ENCODE data around the gene SUGCT.
A peak's percentile ranks its signal among the peaks of the same experiment; 100 is the strongest.
"Not testable (repeated sequence)": the region's sequence is repeated elsewhere in the genome, so short reads cannot be mapped to it uniquely, and the experiment has no call there.

SUGCT gene

DNA sequence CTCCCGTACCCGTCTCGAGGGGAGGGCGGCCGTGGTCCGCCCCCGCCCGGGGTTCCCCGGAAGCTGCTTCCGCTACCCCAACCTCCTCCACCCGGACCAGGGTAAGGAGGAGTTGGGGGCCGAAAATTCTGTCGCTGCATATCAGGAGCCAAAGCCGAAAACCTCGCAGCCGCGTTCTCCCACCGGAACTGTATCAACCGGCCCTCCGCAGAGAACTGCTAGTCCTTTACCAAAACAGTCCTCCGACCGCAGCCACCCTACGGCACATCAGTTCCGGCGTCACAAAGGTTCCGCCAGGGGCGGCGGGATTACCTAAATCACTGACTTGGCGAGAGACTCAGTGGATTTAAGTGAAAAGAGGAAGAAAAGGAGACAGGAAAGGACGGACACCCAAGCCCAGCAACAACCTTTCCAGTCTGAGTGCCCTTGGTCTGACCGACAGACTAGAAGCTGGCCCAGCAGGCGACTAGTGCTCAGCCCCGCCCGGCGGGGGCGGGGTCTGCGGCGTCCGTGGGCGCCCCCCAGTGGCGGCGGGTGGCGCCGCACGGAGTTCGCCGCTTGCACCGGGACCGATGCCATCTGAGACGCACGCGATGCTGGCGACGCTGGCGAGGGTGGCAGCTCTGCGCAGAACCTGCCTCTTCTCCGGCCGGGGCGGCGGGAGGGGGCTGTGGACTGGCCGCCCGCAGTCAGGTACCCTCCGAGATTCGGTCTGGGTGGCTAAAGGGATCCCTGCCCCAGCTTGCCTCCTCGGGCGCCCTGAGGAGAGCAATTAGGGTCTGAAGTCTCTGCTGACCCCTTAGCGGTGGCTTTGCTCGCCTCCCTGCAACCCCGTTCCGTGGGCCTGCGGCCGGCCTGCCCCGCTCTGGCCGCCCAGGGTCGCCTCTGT lies at the start of gene SUGCT, which contains the start of gene MPLKIP:
SUGCT (plus strand) TSS at position 578 of the 889 bp plus-strand sequence.
MPLKIP (minus strand) TSS at position 195 of the 889 bp plus-strand sequence; CDS start at position 140, 55 bp downstream.
- DNase-seq (ENCODE audit: low spot score), result peak; percentile 96

DNA sequence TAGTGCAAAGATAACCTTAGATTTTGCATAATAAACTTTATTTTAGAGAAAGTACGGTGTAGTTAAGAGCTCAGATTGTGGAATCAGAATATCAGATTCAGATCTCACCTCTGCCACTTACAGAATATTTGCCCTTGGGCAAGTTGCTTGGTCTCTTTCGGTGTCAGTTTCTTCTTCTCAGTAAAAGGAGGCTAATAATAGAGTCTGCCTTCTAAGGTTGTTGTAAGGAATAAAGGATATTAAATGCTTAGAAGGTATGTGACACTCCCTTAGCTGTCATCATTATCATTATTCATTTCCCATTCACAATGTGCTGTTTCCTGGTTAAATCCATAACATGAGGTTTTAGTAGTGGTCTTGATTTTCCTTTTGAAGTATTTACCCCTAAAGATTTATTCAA lies 42.6 kb upstream of the SUGCT start:
- DNase-seq (ENCODE audit: low spot score), result no peak

DNA sequence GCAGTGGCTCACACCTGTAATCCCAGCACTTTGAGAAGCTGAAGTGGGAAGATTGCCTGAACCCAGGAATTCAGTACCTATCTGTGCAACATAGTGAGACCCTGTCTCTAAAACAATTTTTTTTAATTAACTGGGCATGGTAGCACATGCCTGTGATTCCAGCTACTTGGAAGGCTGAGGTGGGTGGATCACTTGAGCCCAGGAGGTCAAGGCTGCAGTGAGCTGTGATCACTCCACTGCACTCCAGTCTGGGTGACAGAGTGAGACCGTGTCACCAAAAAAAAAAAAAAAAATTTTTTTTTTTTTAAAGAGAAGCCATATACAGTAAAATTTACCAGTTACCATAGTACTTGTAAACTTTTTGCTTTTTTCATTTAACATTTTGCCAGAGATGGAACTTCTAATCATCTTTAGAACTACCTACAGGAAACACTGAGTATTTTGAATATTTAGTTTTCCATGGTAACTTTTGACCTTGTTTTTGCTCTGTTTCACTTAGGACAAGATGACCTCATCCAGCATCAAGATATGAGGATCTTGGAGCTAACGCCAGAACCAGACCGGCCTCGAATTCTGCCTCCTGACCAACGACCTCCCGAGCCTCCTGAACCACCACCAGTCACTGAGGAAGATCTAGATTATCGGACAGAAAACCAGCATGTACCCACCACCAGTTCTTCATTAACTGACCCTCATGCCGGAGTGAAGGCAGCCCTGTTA lies 41.0 kb upstream of the SUGCT start:
- DNase-seq (ENCODE audit: low spot score), result no peak

DNA sequence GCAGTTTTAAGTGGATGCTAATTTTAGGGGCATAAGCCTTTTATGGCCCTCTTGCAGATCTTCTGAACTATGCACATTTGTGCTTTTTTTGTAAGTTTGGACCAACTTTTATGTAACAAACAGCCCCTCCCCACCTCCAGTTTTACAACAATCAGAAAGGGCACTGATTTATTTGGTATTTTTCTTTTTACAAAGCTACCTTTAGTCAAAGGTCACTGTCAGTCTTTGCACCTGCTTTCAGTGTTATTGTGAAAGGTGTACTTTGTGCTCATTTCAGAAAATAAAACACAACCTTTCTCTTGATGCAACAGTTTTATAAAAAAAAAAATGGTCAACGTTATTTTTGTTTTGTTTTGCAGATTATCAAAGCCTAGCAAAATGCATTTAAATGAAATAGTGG lies 39.6 kb upstream of the SUGCT start:
- no peak for DNase-seq (ENCODE audit: low spot score)

DNA sequence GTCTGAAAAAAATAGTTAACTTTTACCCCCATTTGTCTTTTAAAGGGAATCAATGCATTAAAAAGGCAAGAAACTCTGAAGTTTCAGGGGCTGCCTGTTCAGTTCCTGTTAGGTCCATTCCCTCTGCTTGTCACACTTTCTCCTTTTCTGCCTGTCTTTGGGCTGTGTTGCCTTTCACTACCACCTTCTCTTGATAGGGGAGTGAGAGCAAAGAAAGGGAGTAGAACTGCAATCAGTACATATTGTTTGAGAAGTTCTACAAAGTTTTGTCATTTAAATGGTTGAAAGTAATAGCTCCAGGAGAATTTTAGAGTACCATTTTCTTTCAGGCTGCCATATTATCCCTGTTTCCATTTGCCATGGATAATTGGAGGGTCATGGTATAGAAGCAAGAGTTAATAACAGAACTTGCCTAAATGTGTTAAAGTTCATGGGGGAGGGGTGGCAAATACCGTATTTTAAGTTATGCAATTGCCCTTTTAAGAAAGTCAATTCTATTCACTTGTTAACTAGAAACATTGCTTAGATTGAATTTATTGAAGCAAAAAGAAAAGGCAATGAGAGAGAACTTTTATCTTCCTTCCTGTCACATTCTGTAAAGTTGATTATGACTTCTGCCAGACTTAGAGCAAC lies 39.0 kb upstream of the SUGCT start:
- no peak for DNase-seq (ENCODE audit: low spot score)

DNA sequence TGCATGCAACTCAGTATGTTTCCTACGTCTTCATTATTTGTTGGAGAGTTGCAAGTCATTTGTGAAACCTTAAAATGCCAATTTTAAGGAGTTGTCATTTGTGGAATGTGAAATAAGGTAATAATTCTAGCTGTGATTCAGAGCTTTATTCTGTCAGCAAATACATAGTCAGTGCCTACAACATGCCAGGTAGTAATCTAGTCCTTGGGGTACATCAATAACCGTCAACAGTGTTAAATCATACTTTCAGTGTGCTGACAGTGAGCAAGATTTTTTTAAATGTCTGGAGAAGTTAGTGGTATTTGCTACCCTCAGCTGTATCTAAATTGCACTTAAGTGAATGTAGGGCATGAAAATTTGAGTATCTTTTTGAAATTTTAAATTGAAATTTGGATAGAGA lies 37.1 kb upstream of the SUGCT start:
- no peak for DNase-seq (ENCODE audit: low spot score)

DNA sequence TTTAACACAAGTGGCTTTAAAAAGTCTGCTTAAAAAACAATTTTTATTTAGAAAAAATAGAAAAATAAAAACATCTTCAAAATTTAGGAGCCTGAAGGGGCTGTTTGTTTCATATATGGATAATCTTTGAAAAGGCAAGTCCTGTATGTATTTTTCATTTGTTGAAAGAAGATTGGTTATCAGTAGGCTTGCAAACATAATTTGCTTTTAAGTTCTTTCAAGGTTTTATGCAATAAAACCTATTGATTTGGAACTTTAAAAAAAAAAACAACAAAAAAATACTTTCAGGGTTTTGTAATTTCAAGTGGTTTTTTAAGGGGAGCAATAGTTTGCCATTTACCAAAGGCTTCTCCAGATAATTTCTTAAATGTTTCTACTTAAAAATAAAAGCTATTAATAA lies 36.0 kb upstream of the SUGCT start:
- no peak for DNase-seq (ENCODE audit: low spot score)

DNA sequence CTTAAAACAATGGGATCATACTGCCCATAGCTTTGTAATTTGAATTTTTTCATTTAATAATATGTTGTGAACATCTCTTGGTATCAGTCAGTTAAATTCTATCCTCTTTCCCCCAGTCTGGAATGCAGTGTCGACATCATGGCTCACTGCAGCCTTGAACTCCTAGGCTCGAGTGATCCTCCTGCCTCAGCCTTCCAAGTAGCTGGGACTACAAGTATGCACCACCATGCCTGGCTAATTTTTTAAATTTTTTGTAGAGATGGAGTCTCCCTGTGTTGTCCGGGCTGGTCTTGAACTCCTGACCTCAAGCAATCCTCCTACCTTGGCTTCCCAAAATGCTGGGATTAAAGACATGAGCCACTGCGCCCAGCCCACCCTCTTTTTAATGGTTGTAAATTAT lies 35.0 kb upstream of the SUGCT start:
- DNase-seq (ENCODE audit: low spot score), result no peak

DNA sequence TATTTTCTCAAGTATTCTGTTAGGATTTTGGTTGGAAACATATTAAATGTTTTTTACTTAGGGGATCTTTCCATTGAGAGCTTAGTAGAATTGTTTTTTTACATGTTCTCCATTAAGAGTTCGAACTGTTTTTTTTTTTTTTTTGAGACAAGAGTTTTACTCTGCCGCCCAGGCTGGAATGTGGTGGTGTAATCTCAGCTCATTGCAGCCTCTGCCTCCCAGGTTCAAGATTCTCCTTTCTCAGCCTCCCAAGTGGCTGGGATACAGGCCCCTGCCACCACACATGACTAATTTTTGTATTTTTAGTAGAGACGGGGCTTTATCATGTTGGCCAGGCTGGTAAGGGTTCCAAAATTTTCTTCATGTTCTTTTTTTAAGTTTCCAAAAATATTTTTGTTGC lies 33.6 kb upstream of the SUGCT start:
- DNase-seq (ENCODE audit: low spot score), result no peak

DNA sequence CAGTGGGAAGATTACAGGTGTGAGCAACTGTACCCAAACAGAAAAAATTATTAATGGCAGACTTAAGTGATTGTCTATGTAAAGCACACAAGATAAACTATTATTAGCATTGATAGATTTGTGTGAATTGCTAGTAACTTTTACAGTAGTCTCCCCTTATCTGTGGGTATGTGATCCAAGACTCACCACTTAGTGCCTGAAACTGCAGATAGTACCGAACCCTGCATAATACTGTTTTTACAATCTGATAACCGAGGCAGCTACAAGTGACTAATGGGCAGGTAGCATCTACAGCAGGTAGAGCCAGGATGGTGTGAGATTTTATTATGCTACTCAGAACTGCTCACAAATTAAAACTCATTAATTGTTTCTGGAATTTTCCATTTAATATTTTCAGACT lies 31.9 kb upstream of the SUGCT start:
- no peak for DNase-seq (ENCODE audit: low spot score)

DNA sequence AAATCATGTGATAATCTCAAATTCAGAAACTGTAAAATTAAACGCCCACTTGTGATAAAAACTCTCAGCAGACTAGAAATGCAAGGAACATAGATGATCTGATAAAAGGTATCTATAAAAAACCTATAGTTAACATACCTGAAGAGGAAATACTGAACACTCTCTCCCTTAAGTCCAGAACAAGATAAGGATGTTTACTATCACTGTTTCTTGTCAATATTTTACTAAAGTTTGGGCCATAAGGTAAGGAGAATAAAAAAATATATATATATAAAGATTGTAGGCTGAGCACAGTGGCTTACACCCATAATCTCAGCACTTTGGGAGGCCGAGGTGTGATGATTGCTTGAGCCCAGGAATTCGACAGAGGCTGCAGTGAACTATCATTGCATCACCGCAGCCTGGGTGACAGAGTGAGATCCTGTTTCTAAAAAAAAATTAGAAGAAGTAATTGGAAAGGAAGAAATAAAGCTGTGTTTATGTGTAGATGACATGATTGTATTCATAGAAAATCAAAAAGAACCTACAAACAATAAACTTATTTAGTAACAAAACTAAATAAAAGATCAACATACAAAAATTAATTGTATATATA lies 28.8 kb upstream of the SUGCT start:
- peak; percentile 4 for DNase-seq (ENCODE audit: low spot score)

DNA sequence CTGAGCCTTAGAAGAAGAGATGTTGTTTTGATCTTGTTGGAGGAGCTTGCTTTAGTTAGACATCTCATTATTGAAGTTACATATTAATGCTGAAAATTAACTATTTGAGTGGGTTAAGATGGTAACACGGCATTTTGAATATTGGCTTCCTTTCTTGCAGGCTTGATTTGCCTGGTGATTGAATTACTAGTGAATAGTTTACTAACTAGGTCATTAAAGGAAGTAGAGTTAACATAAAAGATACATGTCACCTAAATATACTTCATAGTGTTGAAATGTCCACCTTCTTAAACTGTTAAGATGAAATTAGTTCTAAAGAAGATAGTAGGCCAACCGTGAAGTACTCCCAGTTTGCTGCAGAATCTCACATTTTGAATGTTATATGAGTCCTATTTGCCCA lies 18.9 kb upstream of the SUGCT start:
- DNase-seq (ENCODE audit: low spot score), result no peak

DNA sequence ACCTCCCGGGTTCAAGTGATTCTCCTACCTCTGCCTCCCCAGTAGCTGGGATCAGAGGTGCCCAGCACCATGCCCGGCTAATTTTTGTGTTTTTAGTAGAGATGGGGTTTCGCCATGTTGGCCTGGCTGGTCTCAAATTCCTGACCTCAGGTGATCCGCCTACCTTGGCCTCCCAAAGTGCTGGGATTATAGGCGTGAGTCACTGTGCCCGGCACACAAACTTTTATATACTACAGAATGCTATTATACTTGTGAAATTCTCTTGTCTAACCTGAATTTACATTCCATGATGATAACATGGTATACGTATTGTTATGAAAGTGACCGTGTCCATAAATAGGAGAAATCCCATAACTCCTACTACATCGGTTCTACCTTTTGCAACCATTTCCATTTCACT lies 17.6 kb upstream of the SUGCT start:
- not testable (repeated sequence) for DNase-seq (ENCODE audit: low spot score)

DNA sequence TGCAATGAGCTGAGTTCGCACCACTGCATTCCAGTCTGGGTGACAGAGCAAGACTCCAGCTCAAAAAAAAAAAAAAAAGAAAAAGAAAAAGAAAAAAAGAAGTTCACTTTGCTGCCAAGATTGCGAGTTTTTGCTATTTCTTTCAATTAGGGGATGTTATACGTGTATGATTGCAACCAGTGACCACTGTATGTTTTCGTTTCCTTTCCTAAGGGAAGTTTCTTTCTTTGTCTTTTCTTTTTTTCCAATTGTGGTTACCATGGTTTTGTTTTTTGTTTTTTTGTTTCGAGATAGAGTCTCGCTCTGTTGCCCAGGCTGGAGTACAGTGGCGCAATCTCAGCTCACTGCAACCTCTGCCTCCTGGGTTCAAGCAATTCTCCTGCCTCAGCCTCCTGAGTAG lies 16.6 kb upstream of the SUGCT start:
- not testable (repeated sequence) for DNase-seq (ENCODE audit: low spot score)

DNA sequence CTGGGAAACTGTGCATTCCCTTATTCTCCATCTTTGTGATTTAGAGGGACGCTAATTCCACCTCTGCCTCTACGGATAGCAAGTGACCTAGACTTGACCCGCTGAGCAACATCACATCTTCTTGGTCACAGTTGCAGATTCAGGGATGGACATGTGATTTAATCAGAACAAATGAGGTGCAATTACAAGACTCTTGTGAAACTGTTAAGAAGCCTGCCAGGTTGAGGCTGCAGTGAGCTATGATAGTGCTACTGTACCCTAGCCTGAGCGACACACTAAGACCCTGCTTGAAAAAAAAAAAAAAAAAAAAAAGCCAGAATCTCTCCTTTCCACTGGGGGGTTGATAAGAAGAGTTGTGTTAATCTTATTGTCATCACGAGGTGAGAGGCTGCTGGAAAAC lies 14.8 kb upstream of the SUGCT start:
- no peak for DNase-seq (ENCODE audit: low spot score)

DNA sequence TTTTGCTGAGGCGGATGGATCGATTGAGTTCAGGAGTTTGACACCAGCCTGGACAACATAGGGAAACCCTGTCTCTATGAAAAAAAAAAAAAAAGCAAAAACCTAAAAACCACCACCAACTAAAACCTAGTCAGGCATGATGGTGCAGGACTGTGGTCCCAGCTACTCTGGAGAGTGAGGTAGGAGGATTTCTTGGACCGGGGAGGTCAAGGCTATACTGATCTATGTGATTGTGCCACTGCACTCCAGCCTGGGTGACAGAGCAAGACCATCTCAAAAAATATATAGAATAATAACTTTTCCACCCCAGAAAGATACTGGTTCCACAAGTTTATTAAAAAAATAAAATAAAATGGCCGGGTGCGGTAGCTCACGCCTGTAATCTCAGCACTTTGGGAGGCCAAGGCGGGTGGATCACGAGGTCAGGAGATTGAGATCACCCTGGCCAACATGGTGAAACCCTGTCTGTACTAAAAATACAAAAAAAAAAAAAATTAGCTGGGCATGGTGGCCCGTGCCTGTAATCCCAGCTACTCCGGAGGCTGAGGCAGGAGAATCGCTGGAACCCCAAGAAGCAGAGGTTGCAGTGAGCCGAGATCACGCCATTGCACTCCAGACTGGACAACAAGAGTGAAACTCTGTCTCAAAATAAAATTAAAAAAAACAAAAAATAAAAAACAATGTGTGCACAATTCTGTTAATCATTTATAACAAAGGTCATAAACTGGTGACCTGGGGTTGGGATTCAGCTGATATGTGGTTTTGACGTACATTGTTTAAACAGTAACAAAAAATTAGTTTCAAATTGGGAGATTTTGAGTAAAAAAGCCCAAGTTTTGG lies 12.5 kb upstream of the SUGCT start:
- DNase-seq (ENCODE audit: low spot score), result not testable (repeated sequence)

DNA sequence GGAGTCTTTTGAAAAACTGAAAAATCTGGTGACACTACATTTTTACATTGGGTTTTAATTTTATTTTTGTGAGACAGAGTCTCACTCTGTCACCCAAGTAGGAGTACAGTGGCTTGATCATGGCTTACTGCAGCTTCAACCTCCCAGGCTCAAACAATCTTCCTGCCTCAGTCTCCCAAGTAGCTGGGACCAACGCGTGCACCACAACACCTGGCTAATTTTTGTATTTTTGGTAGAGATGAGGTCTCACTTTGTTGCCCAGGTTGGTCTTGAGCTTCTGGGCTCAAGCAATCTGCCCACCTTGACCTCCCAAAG lies 11.9 kb upstream of the SUGCT start:
- DNase-seq (ENCODE audit: low spot score), result no peak

DNA sequence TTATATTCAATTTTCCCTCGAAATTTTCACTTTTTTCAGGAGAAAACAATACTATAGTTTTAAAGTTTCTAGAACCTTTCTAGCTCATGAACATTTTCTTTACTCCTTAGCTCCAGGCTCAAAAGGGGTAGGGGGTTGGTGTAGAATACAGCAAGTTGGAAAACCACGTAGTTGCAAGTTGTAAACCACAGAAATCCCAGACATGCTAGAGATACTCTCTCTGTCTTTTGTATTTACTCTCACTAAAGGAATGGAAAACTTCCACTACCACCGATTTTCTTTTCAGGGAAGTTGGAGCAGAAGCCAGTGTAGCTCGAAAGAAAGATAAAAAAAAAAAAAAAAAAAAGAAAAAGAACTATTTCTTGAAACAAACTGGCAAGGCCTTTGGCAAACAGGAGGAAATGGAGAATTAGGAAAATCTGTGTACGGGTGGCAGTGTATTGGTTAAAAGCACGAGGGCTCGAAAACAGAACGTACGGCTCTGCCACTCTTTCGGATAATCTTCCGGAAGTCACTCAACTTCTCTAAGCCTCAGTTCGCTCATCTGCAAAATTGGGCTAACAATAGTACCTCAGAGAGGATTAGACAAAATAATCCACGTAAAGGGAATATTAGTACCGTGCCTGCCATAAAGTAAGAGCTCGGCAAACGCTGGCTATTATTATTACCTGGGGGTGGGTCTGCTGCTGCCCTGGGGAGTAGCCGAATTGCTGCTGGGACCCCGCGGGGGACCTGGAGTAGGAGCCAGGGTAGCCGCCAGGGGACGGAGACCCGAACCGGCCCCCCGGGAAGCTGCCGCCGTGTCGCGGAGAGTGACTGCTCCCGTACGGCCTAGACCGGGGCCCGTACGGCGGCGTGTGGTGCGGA lies 1.0 kb upstream of the SUGCT start:
- DNase-seq (ENCODE audit: low spot score), result peak; percentile 20

DNA sequence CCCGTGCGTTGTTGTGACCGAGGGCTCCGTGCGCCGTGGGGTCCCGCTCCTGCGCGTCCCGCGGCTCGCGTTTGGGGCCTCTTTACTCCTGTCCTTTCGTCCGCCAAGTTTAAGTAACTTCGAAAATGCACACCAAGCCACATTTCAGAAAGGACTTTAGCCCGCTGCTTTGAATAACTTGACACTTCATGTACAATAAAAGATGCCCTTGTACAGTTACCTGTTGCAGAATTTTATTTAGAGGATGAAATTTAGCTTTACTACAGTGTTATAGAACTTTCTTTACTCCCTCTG lies 459 bp downstream of the SUGCT start:
- no peak for DNase-seq (ENCODE audit: low spot score)

DNA sequence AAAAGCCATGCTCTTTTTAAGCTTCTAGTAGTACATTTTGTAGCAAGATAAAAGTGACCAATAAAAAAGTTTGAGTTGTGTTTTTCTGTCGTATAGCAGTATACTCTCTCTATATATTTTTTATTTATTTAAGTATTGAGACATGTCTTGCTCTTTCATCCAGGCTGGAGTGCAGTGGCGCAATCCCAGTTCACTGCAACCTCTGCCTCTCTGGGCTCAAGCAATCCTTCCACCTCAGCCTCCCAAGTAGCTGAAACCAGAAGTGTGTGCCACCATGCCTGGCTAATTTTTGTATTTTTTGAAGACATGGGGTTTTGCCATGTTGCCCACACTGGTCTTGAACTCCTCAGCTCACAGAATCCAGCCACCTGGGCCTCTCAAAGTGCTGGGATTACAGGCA lies 2.8 kb downstream of the SUGCT start:
- no peak for DNase-seq (ENCODE audit: low spot score)

DNA sequence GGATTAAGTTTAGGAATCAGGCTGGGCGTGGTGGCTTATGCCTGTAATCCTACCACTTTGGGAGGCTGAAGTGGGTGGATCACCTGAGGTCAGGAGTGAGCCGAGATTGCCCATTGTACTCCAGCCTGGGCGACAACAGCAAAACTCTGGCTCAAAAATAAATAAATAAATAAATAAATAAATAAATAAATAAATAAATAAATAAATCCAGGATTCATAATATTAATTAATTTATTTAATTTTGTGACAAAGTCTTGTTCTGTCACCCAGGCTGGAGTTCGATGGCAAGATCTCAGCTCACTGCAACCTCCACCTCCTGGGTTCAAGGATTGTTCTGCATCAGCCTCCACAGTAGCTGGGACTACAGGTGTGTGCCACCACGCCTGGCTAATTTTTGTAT lies 4.2 kb downstream of the SUGCT start:
- no peak for DNase-seq (ENCODE audit: low spot score)

All from AG08396 (cell line).